Activated CD8-positive, alpha-beta memory T cell treated with anti-CD3 and anti-CD28 coated beads, Interleukin-2, amount 50 U/mL, for 24 hours (primary cell): ENCODE measurements around the gene GALNT17.

Experiments used
- DNase-seq: peaks from one replicate; pipeline ENCODE4 v3.0.0-alpha.2; 2020; ENCODE audit errors: extremely low read depth

Gene GALNT17

GRCh38 chr7:71132127-71132376 is at the start of gene GALNT17:
Gene GALNT17, plus strand, starts transcription at chr7:71132144.
- DNase-seq: no peak

- DNase-seq: no peak
These were observed 36.6 kb upstream of the GALNT17 start for GRCh38 chr7:71095266-71095860.

- no peak for DNase-seq
These were observed 35.6 kb upstream of the GALNT17 start for GRCh38 chr7:71096351-71096750.

- DNase-seq: no peak
These were observed 25.7 kb upstream of the GALNT17 start for GRCh38 chr7:71106226-71106625.

GRCh38 chr7:71112436-71112835 is 19.5 kb upstream of the GALNT17 start:
- DNase-seq: no peak

- no peak for DNase-seq
These were observed 11.8 kb upstream of the GALNT17 start for GRCh38 chr7:71120096-71120495.

- no peak for DNase-seq
These were observed 2.8 kb upstream of the GALNT17 start for GRCh38 chr7:71129126-71129525.

GRCh38 chr7:71130031-71130679 is 1.8 kb upstream of the GALNT17 start:
- DNase-seq: no peak

GRCh38 chr7:71131256-71132126 is 453 bp upstream of the GALNT17 start:
- DNase-seq: no peak

- no peak for DNase-seq
These were observed 660 bp downstream of the GALNT17 start for GRCh38 chr7:71132377-71133231.

- DNase-seq: no peak
These were observed 1.3 kb downstream of the GALNT17 start for GRCh38 chr7:71133232-71133622.

- no peak for DNase-seq
These were observed 1.9 kb downstream of the GALNT17 start for GRCh38 chr7:71133856-71134255.

GRCh38 chr7:71135116-71135515 is 3.2 kb downstream of the GALNT17 start:
- DNase-seq: no peak

GRCh38 chr7:71135663-71136062 is 3.7 kb downstream of the GALNT17 start:
- no peak for DNase-seq

- no peak for DNase-seq
These were observed 5.5 kb downstream of the GALNT17 start for GRCh38 chr7:71137479-71137878.

- no peak for DNase-seq
These were observed 8.3 kb downstream of the GALNT17 start for GRCh38 chr7:71140264-71140663.

- no peak for DNase-seq
These were observed 13.0 kb downstream of the GALNT17 start for GRCh38 chr7:71144963-71145362.

- no peak for DNase-seq
These were observed 14.3 kb downstream of the GALNT17 start for GRCh38 chr7:71145906-71146901.

GRCh38 chr7:71148098-71148497 is 16.2 kb downstream of the GALNT17 start:
- no peak for DNase-seq

- no peak for DNase-seq
These were observed 23.3 kb downstream of the GALNT17 start for GRCh38 chr7:71155236-71155635.

- DNase-seq: no peak
These were observed 25.8 kb downstream of the GALNT17 start for GRCh38 chr7:71157757-71158156.
